Right lobe of liver (tissue), 6 donors: ENCODE results near the gene SYVN1. TPM values are rescaled to one million over a fixed set of nuclear protein-coding genes. Genes with fewer than 3 reads are reported as not detected.

Source experiments
- ATAC-seq, 4 donors: fragments of 200-7000 bp; cut with Tn5 transposase; one replicate each; pipeline ENCODE4 v1.9.1; 2020; ENCODE audit warnings: mild to moderate bottlenecking in 4 of 4, moderate library complexity in 4 of 4
- DNase-seq, 3 donors: peaks; one replicate each; pipeline ENCODE4 v3.0.0-alpha.2; 2020
- H3K27ac ChIP-seq, 3 donors: fragments of 200-600 bp; one replicate each; pipeline ENCODE4 v1.8.0; 2022
- H3K27me3 ChIP-seq, 2 donors: fragments of 200-600 bp; one replicate each; pipeline ENCODE4 v1.8.0; 2022
- H3K36me3 ChIP-seq, 4 donors: fragments of 200-600 bp; sonication (generic) in 1 of 4; one replicate each; pipeline versions ENCODE4 v1.5.1 to v1.8.0; 2017 to 2022; ENCODE audit warnings: control low read depth in 1 of 4
- H3K4me1 ChIP-seq, 4 donors: fragments of 200-600 bp; sonication (generic) in 1 of 4; one replicate each; pipeline versions ENCODE4 v1.5.1 to v1.8.0; 2017 to 2022; ENCODE audit warnings: control low read depth in 1 of 4
- H3K4me3 ChIP-seq, 3 donors: fragments of 200-600 bp; one replicate each; pipeline ENCODE4 v1.8.0; 2022
- H3K9me3 ChIP-seq, 4 donors: fragments of 200-600 bp; sonication (generic) in 1 of 4; one replicate each; pipeline versions ENCODE4 v1.5.1 to v1.8.0; 2017 to 2022; ENCODE audit warnings: control low read depth in 1 of 4
- POLR2A ChIP-seq: fragments of 450-650 bp; IDR thresholded peaks from one replicate; pipeline ENCODE4 v1.6.1; 2017; ENCODE audit warnings: antibody characterized with exemption, mild to moderate bottlenecking
- WGBS: methylation state at CpG from one replicate; pipeline ENCODE4 v1.1.6; 2018; ENCODE audit warnings: low coverage, low lambda C conversion rate; ENCODE audit not compliant: insufficient coverage; ENCODE audit errors: missing lambda C conversion rate; 5-methylcytosine and 5-hydroxymethylcytosine counted together
- intact Hi-C, 2 donors: fragments of 100-400 bp; cut with DNase I; formaldehyde crosslinking; loops; one replicate each; pipeline versions ENCODE4 v1.11.2 to v1.14.1; 2022
- total RNA-seq, 6 experiments: library from RNA; depleted of rRNA in 2 of 6; stranded (reverse); fragments of >200 nt in 2 of 6; fragmentation: NEBNext Ultra II Directional in 3 of 6; extraction: Animal tissue kit (Norgen Biotek cat#: 25700) in 3 of 6; gene quantifications; one replicate each; pipeline versions ENCODE4 v1.1.0 to v1.2.4, GENCODE V29; 2016 to 2023
- TF ChIP-seq, protein P1 (sequence below), 4 donors: fragments of 200-600 bp in 3 of 4; fragments of 450-650 bp in 1 of 4; IDR thresholded peaks; one replicate each; pipeline versions ENCODE4 v1.5.1 to v1.8.0; 2016 to 2022; ENCODE audit warnings: antibody characterized with exemption in 4 of 4, mild to moderate bottlenecking in 2 of 4
- donor health status: DM: no; HTN: yes; CAD: no.
- donor health status: DM: no; HTN: no; CAD: no.
- donor health status: DM: no; HTN: no; CAD: no.
- donor health status: DM: no; HTN: yes; CAD: no.
- donor health status: DM: no; HTN: yes; CAD: no.

The SYVN1 gene
- total RNA-seq, 6 experiments from 2014 or later: 73.0 to 120 (median 109) TPM

GRCh38 chr11:65170058-65170534 lies 35.8 kb upstream of the SYVN1 start, which contains the start of gene SPDYC:
SPDYC (plus strand) TSS chr11:65170233; CDS start chr11:65171358, 1,125 bp downstream.
- Histone ChIP-seq H3K36me3 (no peaks in the 10 kb centered on the region), H3K27me3 (no peaks in the 10 kb centered on the region), H3K27ac (peak within 1 kb of the TSS in 1 of 3 donors; percentile 13), H3K4me1 (peaks cover 0 to 7% (median 2%) of the 10 kb centered on the region in 4 donors), H3K9me3 (no peaks in the 10 kb centered on the region), H3K4me3 (no peak within 1 kb of the TSS)
- TF ChIP-seq POLR2A: no peak
- TF ChIP-seq, protein P1, sequence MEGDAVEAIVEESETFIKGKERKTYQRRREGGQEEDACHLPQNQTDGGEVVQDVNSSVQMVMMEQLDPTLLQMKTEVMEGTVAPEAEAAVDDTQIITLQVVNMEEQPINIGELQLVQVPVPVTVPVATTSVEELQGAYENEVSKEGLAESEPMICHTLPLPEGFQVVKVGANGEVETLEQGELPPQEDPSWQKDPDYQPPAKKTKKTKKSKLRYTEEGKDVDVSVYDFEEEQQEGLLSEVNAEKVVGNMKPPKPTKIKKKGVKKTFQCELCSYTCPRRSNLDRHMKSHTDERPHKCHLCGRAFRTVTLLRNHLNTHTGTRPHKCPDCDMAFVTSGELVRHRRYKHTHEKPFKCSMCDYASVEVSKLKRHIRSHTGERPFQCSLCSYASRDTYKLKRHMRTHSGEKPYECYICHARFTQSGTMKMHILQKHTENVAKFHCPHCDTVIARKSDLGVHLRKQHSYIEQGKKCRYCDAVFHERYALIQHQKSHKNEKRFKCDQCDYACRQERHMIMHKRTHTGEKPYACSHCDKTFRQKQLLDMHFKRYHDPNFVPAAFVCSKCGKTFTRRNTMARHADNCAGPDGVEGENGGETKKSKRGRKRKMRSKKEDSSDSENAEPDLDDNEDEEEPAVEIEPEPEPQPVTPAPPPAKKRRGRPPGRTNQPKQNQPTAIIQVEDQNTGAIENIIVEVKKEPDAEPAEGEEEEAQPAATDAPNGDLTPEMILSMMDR (IDR thresholded peaks at IDR 0.05): no peak
- no CpG with 5 or more reads among the region's 21 CpGs for WGBS
- ATAC-seq: no peak
- no peak for DNase-seq
- intact Hi-C loops: no loop called here

GRCh38 chr11:65169164-65169641 lies 34.9 kb upstream of the SYVN1 start:
- no peak for DNase-seq
- Histone ChIP-seq H3K9me3 (no peaks in the 10 kb centered on the region), H3K27ac (peak overlapping the region in 1 of 3 donors; percentile 13), H3K4me1 (peaks cover 0 to 13% (median 2%) of the 10 kb centered on the region in 4 donors), H3K36me3 (no peaks in the 10 kb centered on the region), H3K27me3 (no peaks in the 10 kb centered on the region), H3K4me3 (no peak overlapping the region)
- peak in 1 of 4 donors; percentile 25 for ATAC-seq
- 47% methylated on average over 11 of the region's 11 CpGs for whole genome bisulfite sequencing
- intact Hi-C loops: no loop called here
- TF ChIP-seq POLR2A: no peak
- TF ChIP-seq, protein P1 (IDR thresholded peaks at IDR 0.05): no peak

DNA sequence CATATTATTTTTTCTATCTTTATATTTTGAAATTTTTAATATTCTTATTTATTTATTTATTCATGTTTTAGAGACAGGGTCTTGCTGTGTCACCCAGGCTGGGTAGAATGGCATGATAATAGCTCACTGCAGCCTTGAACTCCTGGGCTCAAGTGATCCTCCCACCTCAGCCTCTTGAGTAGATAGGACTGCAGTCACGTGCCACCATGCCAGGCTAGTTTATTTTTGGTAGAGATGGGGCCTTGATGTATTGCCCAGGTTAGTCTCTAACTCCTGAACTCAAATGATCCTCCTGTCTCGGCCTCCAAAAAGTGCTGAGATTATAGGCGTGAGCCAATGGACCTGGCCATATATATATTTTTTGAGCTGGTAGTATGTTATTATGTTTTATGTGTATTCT lies 33.3 kb upstream of the SYVN1 start:
- no peak overlapping the region for H3K4me3 ChIP-seq
- H3K4me1 ChIP-seq: peaks cover 0 to 22% (median 6%) of the 10 kb centered on the region in 4 donors
- intact Hi-C loops: no loop called here
- H3K27me3 ChIP-seq: no peaks in the 10 kb centered on the region
- DNase-seq (no peak), ATAC-seq (no peak)
- no peaks in the 10 kb centered on the region for H3K9me3 ChIP-seq
- H3K36me3 ChIP-seq: no peaks in the 10 kb centered on the region
- TF ChIP-seq, protein P1 (IDR thresholded peaks at IDR 0.05): no peak
- no peak for TF ChIP-seq POLR2A
- 83% methylated on average over 3 of the region's 3 CpGs for WGBS
- H3K27ac ChIP-seq: peak overlapping the region in 1 of 3 donors; percentile 97

- intact Hi-C loops: no loop called here
- Histone ChIP-seq H3K27me3 (no peaks in the 10 kb centered on the region), H3K9me3 (no peaks in the 10 kb centered on the region), H3K36me3 (no peaks in the 10 kb centered on the region), H3K4me3 (peak overlapping the region; percentile 15 to 54 (median 40)), H3K27ac (peak overlapping the region in 2 of 3 donors; percentile 84 to 97), H3K4me1 (peaks cover 0 to 22% (median 6%) of the 10 kb centered on the region in 4 donors)
- DNase-seq: no peak
- TF ChIP-seq, protein P1 (IDR thresholded peaks at IDR 0.05): no peak
- TF ChIP-seq POLR2A: no peak
- peak in 1 of 4 donors; percentile 3 for ATAC-seq
- 35% methylated on average over 3 of the region's 3 CpGs for WGBS
Measured at GRCh38 chr11:65166893-65167292, 32.6 kb upstream of the SYVN1 start.
